GM12878 (cell line): ENCODE results near the gene FOXB1. TPM values are rescaled to one million over a fixed set of nuclear protein-coding genes. Genes with fewer than 3 reads are reported as not detected.

Experiments used
- ATAC-seq: fragments of 200-7000 bp; cut with Tn5 transposase; 3 replicates; pipeline ENCODE4 v1.9.1; 2020; ENCODE audit warnings: mild to moderate bottlenecking, moderate library complexity
- BruUV-seq: library from RNA; stranded (reverse); fragments of 400-500 nt; replicated peaks from 2 replicates; lab custom pipeline; 2021; lab: Mats Ljungman, UMichigan
- CTCF ChIA-PET: fragments of 300-600 bp; sonication (Branson Sonifier 250); formaldehyde crosslinking; extraction: SDS; loops from one replicate; lab custom pipeline; 2021; ENCODE audit warnings: inconsistent platforms; lab: Yijun Ruan, JAX
- POLR2A ChIA-PET: fragments of 350-600 bp; formaldehyde crosslinking; extraction: SDS; loops from one replicate; lab custom pipeline; 2021; ENCODE audit warnings: inconsistent platforms; lab: Charles Lee
- RAD21 ChIA-PET: fragments of 300-600 bp; sonication (Branson Sonifier 250); formaldehyde crosslinking; loops from one replicate; lab custom pipeline; 2023; ENCODE audit warnings: antibody characterized with exemption; ENCODE audit not compliant: unreplicated experiment; lab: Charles Lee
- SMC1A ChIA-PET: fragments of 300-600 bp; sonication (Branson Sonifier 250); formaldehyde crosslinking; loops from one replicate; lab custom pipeline; 2023; ENCODE audit not compliant: unreplicated experiment, uncharacterized antibody; lab: Charles Lee
- DNase-seq: peaks from one replicate; pipeline ENCODE4 v3.0.0-alpha.2; 2011; ENCODE audit warnings: low read depth, low spot score
- FAIRE-seq: peaks from 3 replicates; lab custom pipeline; 2011; peaks lifted over from hg19 to GRCh38; lab: Jason Lieb, UNC
- H2AFZ ChIP-seq: 2 replicates; pipeline ENCODE4 v1.6.0; 2011; ENCODE audit warnings: low read depth, low read length, control low read depth; ENCODE audit not compliant: control insufficient read depth
- H3K27ac ChIP-seq: 2 replicates; pipeline ENCODE4 v1.5.1; 2011; ENCODE audit warnings: control low read depth; ENCODE audit not compliant: control insufficient read depth, insufficient read depth
- H3K27me3 ChIP-seq, 2 experiments: replicated peaks in 1 of 2; 2 replicates each; pipeline versions ENCODE4 v1.6.0 to v1.6.1; 2011; ENCODE audit warnings: low read length in 1 of 2; ENCODE audit not compliant: control insufficient read depth in 2 of 2, insufficient read depth in 2 of 2
- H3K36me3 ChIP-seq, 2 experiments: 2 replicates each; pipeline ENCODE4 v1.5.1; 2011; ENCODE audit warnings: low read length in 1 of 2; ENCODE audit not compliant: control insufficient read depth in 2 of 2, insufficient read depth in 2 of 2
- H3K4me1 ChIP-seq: 2 replicates; pipeline ENCODE4 v1.6.1; 2011; ENCODE audit warnings: mild to moderate bottlenecking, low read length, moderate library complexity, mixed read lengths; ENCODE audit not compliant: control insufficient read depth, insufficient read depth
- H3K4me2 ChIP-seq: 2 replicates; pipeline ENCODE4 v1.6.0; 2011; ENCODE audit warnings: control low read depth; ENCODE audit not compliant: control insufficient read depth, insufficient read depth
- H3K4me3 ChIP-seq: fragments of 200-600 bp; sonication (generic); 2 replicates; pipeline ENCODE4 v1.5.1; 2016
- H3K79me2 ChIP-seq: 2 replicates; pipeline ENCODE4 v1.6.0; 2011; ENCODE audit warnings: low read length; ENCODE audit not compliant: control insufficient read depth, insufficient read depth
- H3K9ac ChIP-seq: 2 replicates; pipeline ENCODE4 v1.8.0; 2011; ENCODE audit warnings: low read length, control low read depth, mixed read lengths; ENCODE audit not compliant: control insufficient read depth, insufficient read depth
- H3K9me3 ChIP-seq: replicated peaks from 3 replicates; pipeline ENCODE4 v1.5.1; 2011; ENCODE audit warnings: mild to moderate bottlenecking, low read length; ENCODE audit not compliant: control insufficient read depth, insufficient read depth
- H4K20me1 ChIP-seq: 2 replicates; pipeline ENCODE4 v1.6.0; 2011; ENCODE audit not compliant: control insufficient read depth, insufficient read depth
- MTA3 ChIP-seq: IDR thresholded peaks from 2 replicates; pipeline ENCODE4 v1.6.1; 2012; ENCODE audit warnings: low read length, inconsistent platforms, borderline replicate concordance
- PBX3 ChIP-seq: IDR thresholded peaks from 2 replicates; pipeline ENCODE4 v1.6.1; 2011; ENCODE audit warnings: mild to moderate bottlenecking, low read depth, low read length, moderate library complexity; ENCODE audit not compliant: insufficient replicate concordance
- SUZ12 ChIP-seq: fragments of 200-600 bp; sonication (generic); IDR thresholded peaks from one replicate; pipeline ENCODE4 v1.6.1; 2018; ENCODE audit warnings: antibody characterized with exemption, mild to moderate bottlenecking; ENCODE audit not compliant: unreplicated experiment
- WGBS: methylation state at CpG from one replicate; pipeline ENCODE4 v1.1.6; 2016; ENCODE audit warnings: low lambda C conversion rate; ENCODE audit not compliant: insufficient replicate concordance, insufficient coverage; ENCODE audit errors: missing lambda C conversion rate; 5-methylcytosine and 5-hydroxymethylcytosine counted together
- in situ Hi-C: fragments of 300-500 bp; cut with MboI; formaldehyde crosslinking; loops from 9 replicates; pipeline ENCODE4 v1.14.3; 2018; ENCODE audit warnings: mixed read lengths
- intact Hi-C: fragments of 100-400 bp; cut with micrococcal nuclease; formaldehyde crosslinking; loops from one replicate; pipeline ENCODE4 v1.14.2; 2022; ENCODE audit not compliant: unreplicated experiment
- polyA plus RNA-seq, 11 experiments: library from polyadenylated mRNA; depleted of rRNA in 4 of 11; unstranded in 6 of 11; stranded (reverse) in 5 of 11; fragments of >200 nt; fragmentation: Nextera tagmentation in 4 of 11; fragmentation: Illumina TruSeq in 1 of 11; extraction: Ambion mirVana in 4 of 11; extraction: Trizol in 1 of 11; gene quantifications; 1 replicate in 1 of 11; 2 replicates in 10 of 11; pipeline versions ENCODE4 v1.2.1 to v1.2.3, GENCODE V29; 2011 to 2016; ENCODE audit warnings: inconsistent platforms in 2 of 11, missing spikeins in 2 of 11, low read depth in 1 of 11
- total RNA-seq, 4 experiments: library from RNA; depleted of rRNA in 3 of 4; stranded (reverse); fragments of >200 nt in 3 of 4; fragmentation: Illumina TruSeq in 1 of 4; extraction: Trizol in 1 of 4; gene quantifications; 2 replicates each; pipeline versions ENCODE4 v1.2.1 to v1.2.3, GENCODE V29; 2013 to 2021

Gene FOXB1
- total and polyA plus RNA-seq, 10 of the 15 experiments (the other 5 are each of a cell fraction or from before 2014, with no cell fraction given): not detected

- ChIA-PET CTCF (no interaction called here), RAD21 (no interaction called here), SMC1A (no interaction called here), POLR2A (interaction anchor here (0.5 kb wide), 1 partner anchor 394 kb away, joined by 6 read pairs; no protein-coding TSS in a partner anchor)
- no peak for ATAC-seq
- 59% methylated on average over 41 of the region's 44 CpGs for WGBS
- intact Hi-C loops (no loop called here), in situ Hi-C loops (no loop called here)
- Histone ChIP-seq H3K27me3 (peaks cover 23 to 43% of the 10 kb centered on the region in 2 experiments), H3K27ac (no peak overlapping the region), H3K4me2 (no peak overlapping the region), H3K4me1 (no peaks in the 10 kb centered on the region; the same call in 1 of the 2 replicates), H3K79me2 (no peaks in the 10 kb centered on the region), H3K36me3 (no peaks in the 10 kb centered on the region), H3K9ac (no peak overlapping the region), H2AFZ (no peak overlapping the region), H3K9me3 (peaks cover 8% of the 10 kb centered on the region; the same call in 2 of the 3 replicates), H3K4me3 (no peak overlapping the region), H4K20me1 (no peaks in the 10 kb centered on the region)
- TF ChIP-seq SUZ12 (peak; percentile 27), MTA3 (no peak)
- BruUV-seq: no TSS peak
- FAIRE-seq: no peak
- no peak for DNase-seq
These were observed 788 bp downstream of the FOXB1 start for GRCh38 chr15:60004846-60005351.

- ATAC-seq (peak; percentile 38), FAIRE-seq (no peak), DNase-seq (no peak)
- Histone ChIP-seq H3K9ac (peak overlapping the region; percentile 59; the same call in 1 of the 2 replicates), H3K36me3 (no peaks in the 10 kb centered on the region), H3K4me1 (no peaks in the 10 kb centered on the region; the same call in 1 of the 2 replicates), H3K79me2 (no peaks in the 10 kb centered on the region), H3K9me3 (peaks cover 8% of the 10 kb centered on the region; the same call in 2 of the 3 replicates), H2AFZ (peak overlapping the region; percentile 58), H3K4me2 (peak overlapping the region; percentile 78), H3K27me3 (peaks cover 20 to 37% of the 10 kb centered on the region in 2 experiments), H3K4me3 (peak overlapping the region; percentile 82), H3K27ac (no peak overlapping the region), H4K20me1 (no peaks in the 10 kb centered on the region)
- RAD21 ChIA-PET: no interaction called here
- BruUV-seq: no TSS peak
- SMC1A ChIA-PET: no interaction called here
- WGBS: 48% methylated on average over 62 of the region's 77 CpGs
- no peak for TF ChIP-seq PBX3
- POLR2A ChIA-PET: interaction anchor here (0.5 kb wide), 1 partner anchor 393 kb away, joined by 6 read pairs; no protein-coding TSS in a partner anchor
- in situ Hi-C loops (no loop called here), intact Hi-C loops (no loop called here)
- CTCF ChIA-PET: no interaction called here
These were observed 1.5 kb downstream of the FOXB1 start for GRCh38 chr15:60005352-60006202.
